SH-SY5Y (cell line): ENCODE results near the gene IGFN1.

Source experiments
- GATA2 ChIP-seq: IDR thresholded peaks from 2 replicates; pipeline ENCODE4 v1.6.1; 2011; ENCODE audit warnings: mild to moderate bottlenecking, low read depth, low read length
- GATA3 ChIP-seq: IDR thresholded peaks from 2 replicates; pipeline ENCODE4 v1.6.1; 2011; ENCODE audit warnings: low read depth, mild to moderate bottlenecking, low read length, moderate library complexity

GRCh38 chr1:201205036-201205435 is 14.4 kb downstream of the IGFN1 start:
- TF ChIP-seq GATA2, result no peak
- TF ChIP-seq GATA3, result no peak
